ENCODE data around the gene RNU6-9.
"Not testable (repeated sequence)": the region's sequence is repeated elsewhere in the genome, so short reads cannot be mapped to it uniquely, and the experiment has no call there.

- not testable (repeated sequence) for TF ChIP-seq CTCF (IDR thresholded peaks at IDR 0.05); POLR2AphosphoS5 (IDR thresholded peaks at IDR 0.05; ENCODE audit: low read depth, low read length)
Observed at GRCh38 chr19:891421-892200, 1.7 kb upstream of the RNU6-9 start.
